MM.1S (cell line): Measurements from ENCODE around the gene DCST1.

Experiments
- DNase-seq: peaks from one replicate; pipeline ENCODE4 v3.0.0-alpha.2; 2015
- H2AFZ ChIP-seq: fragments of 300-600 bp; sonication (generic); 2 replicates; pipeline ENCODE4 v1.6.0; 2016; ENCODE audit warnings: antibody characterized with exemption, low read length
- H3F3A ChIP-seq: fragments of 300-600 bp; sonication (generic); 2 replicates; pipeline ENCODE4 v1.6.1; 2016; ENCODE audit warnings: mild to moderate bottlenecking, antibody characterized with exemption, low read length, moderate library complexity, mixed read lengths; ENCODE audit not compliant: insufficient read depth
- H3K27ac ChIP-seq: fragments of 300-600 bp; sonication (generic); 2 replicates; pipeline ENCODE4 v1.5.1; 2016; ENCODE audit warnings: mild to moderate bottlenecking, low read length
- H3K27me3 ChIP-seq: fragments of 300-600 bp; sonication (generic); replicated peaks from 2 replicates; pipeline ENCODE4 v1.6.0; 2016; ENCODE audit warnings: low read length; ENCODE audit not compliant: insufficient read depth
- H3K36me3 ChIP-seq: fragments of 300-600 bp; sonication (generic); replicated peaks from 2 replicates; pipeline ENCODE4 v1.6.1; 2016; ENCODE audit warnings: mild to moderate bottlenecking, low read length, mixed read lengths; ENCODE audit not compliant: insufficient read depth
- H3K4me1 ChIP-seq: fragments of 300-600 bp; sonication (generic); 2 replicates; pipeline ENCODE4 v1.6.1; 2016; ENCODE audit warnings: low read length, mixed read lengths
- H3K4me2 ChIP-seq: fragments of 300-600 bp; sonication (generic); 2 replicates; pipeline ENCODE4 v1.6.0; 2016; ENCODE audit warnings: low read depth, low read length
- H3K4me3 ChIP-seq: fragments of 300-600 bp; sonication (generic); 2 replicates; pipeline ENCODE4 v1.5.1; 2016; ENCODE audit warnings: low read length, mixed read lengths
- H3K79me2 ChIP-seq: fragments of 300-600 bp; sonication (generic); 2 replicates; pipeline ENCODE4 v1.6.1; 2016; ENCODE audit warnings: mixed run types, low read length, mixed read lengths
- H3K9ac ChIP-seq: fragments of 300-600 bp; sonication (generic); 2 replicates; pipeline ENCODE4 v1.6.1; 2016; ENCODE audit warnings: low read length, mixed read lengths
- H3K9me2 ChIP-seq: fragments of 300-600 bp; sonication (generic); replicated peaks from 2 replicates; pipeline ENCODE4 v1.6.1; 2016; ENCODE audit warnings: mild to moderate bottlenecking, low read length, mixed read lengths; ENCODE audit not compliant: insufficient read depth
- H3K9me3 ChIP-seq: fragments of 300-600 bp; sonication (generic); replicated peaks from 2 replicates; pipeline ENCODE4 v1.6.1; 2016; ENCODE audit warnings: mild to moderate bottlenecking, low read length, mixed read lengths; ENCODE audit not compliant: insufficient read depth
- H4K20me1 ChIP-seq: fragments of 300-600 bp; sonication (generic); 2 replicates; pipeline ENCODE4 v1.6.1; 2016; ENCODE audit warnings: mild to moderate bottlenecking, low read length, moderate library complexity, mixed read lengths; ENCODE audit not compliant: insufficient read depth
- CTCF ChIP-seq: fragments of 300-600 bp; sonication (generic); IDR thresholded peaks from 2 replicates; pipeline ENCODE4 v1.5.1; 2016; ENCODE audit warnings: antibody characterized with exemption, low read length, mixed read lengths
- EZH2 ChIP-seq: fragments of 300-600 bp; sonication (generic); optimal IDR thresholded peaks from 2 replicates; pipeline ENCODE3; 2017; ENCODE audit warnings: low read depth, mild to moderate bottlenecking, antibody characterized with exemption, low read length, mixed read lengths
- EZH2phosphoT487 ChIP-seq: fragments of 300-600 bp; sonication (generic); IDR thresholded peaks from 2 replicates; pipeline ENCODE4 v1.6.1; 2018; ENCODE audit warnings: antibody characterized with exemption, low read length

The DCST1 gene

GRCh38 chr1:155051777-155052398 lies 18.3 kb downstream of the DCST1 start:
- H3K9ac ChIP-seq = peak overlapping the region; percentile 84
- no peaks in the 10 kb centered on the region for H3K36me3 ChIP-seq
- H3K9me3 ChIP-seq = no peaks in the 10 kb centered on the region
- H2AFZ ChIP-seq = peak overlapping the region; percentile 92
- H3K9me2 ChIP-seq = no peaks in the 10 kb centered on the region
- peaks cover 16% of the 10 kb centered on the region for H3K4me1 ChIP-seq
- H3F3A ChIP-seq = peaks cover 14% of the 10 kb centered on the region
- peak; percentile 48 for DNase-seq
- TF ChIP-seq EZH2 = no peak
- no peak for TF ChIP-seq CTCF
- TF ChIP-seq EZH2phosphoT487 = no peak
- no peaks in the 10 kb centered on the region for H4K20me1 ChIP-seq
- H3K4me3 ChIP-seq = peak overlapping the region; percentile 97
- no peaks in the 10 kb centered on the region for H3K27me3 ChIP-seq
- H3K79me2 ChIP-seq = peaks cover 30% of the 10 kb centered on the region
- H3K27ac ChIP-seq = peak overlapping the region; percentile 26; the same call in 1 of the 2 replicates
- H3K4me2 ChIP-seq = peak overlapping the region; percentile 99

GRCh38 chr1:155052439-155053395 lies 19.1 kb downstream of the DCST1 start:
- Histone ChIP-seq H3K27me3 (no peaks in the 10 kb centered on the region), H3K4me1 (peaks cover 16% of the 10 kb centered on the region), H3K36me3 (no peaks in the 10 kb centered on the region), H3K9me3 (no peaks in the 10 kb centered on the region), H2AFZ (peak overlapping the region; percentile 92), H3K79me2 (peaks cover 30% of the 10 kb centered on the region), H3K9ac (peak overlapping the region; percentile 84; the same call in 1 of the 2 replicates), H3K27ac (no peak overlapping the region), H4K20me1 (no peaks in the 10 kb centered on the region), H3K4me2 (peak overlapping the region; percentile 99), H3K9me2 (no peaks in the 10 kb centered on the region), H3F3A (peaks cover 14% of the 10 kb centered on the region), H3K4me3 (peak overlapping the region; percentile 97)
- DNase-seq = peak; percentile 57
- TF ChIP-seq EZH2 (no peak), EZH2phosphoT487 (no peak), CTCF (peak; percentile 84)

GRCh38 chr1:155053531-155054105 lies 20.0 kb downstream of the DCST1 start:
- Histone ChIP-seq H3K79me2 (peaks cover 30% of the 10 kb centered on the region), H2AFZ (no peak overlapping the region), H3K9ac (no peak overlapping the region), H3K9me2 (no peaks in the 10 kb centered on the region), H3K4me2 (no peak overlapping the region), H3K4me1 (peaks cover 16% of the 10 kb centered on the region), H3K27ac (no peak overlapping the region), H3K9me3 (no peaks in the 10 kb centered on the region), H3K4me3 (no peak overlapping the region), H4K20me1 (no peaks in the 10 kb centered on the region), H3K36me3 (peaks cover 2% of the 10 kb centered on the region; the same call in 1 of the 2 replicates), H3F3A (peaks cover 14% of the 10 kb centered on the region), H3K27me3 (no peaks in the 10 kb centered on the region)
- DNase-seq = no peak
- TF ChIP-seq EZH2 (no peak), CTCF (no peak), EZH2phosphoT487 (no peak)
